HPDE6-E6E7 (cell line): ENCODE results near the gene FAM222B.
A peak's percentile ranks its signal among the peaks of the same experiment; 100 is the strongest.

Experiments
- DNase-seq: peaks from one replicate; pipeline ENCODE4 v3.0.0; 2011; ENCODE audit warnings: missing footprints; ENCODE audit errors: extremely low spot score

Gene FAM222B

GRCh38 chr17:28712032-28712704, 130.4 kb downstream of the FAM222B start:
- DNase-seq, result no peak

GRCh38 chr17:28711723-28712031, 130.9 kb downstream of the FAM222B start, which contains the start of gene PROCA1:
PROCA1 (minus strand) TSS chr17:28711888; CDS start chr17:28711660, 228 bp downstream.
- DNase-seq, result no peak

- DNase-seq, result peak; percentile 84
Measured at GRCh38 chr17:28710861-28711722, 131.5 kb downstream of the FAM222B start.

- no peak for DNase-seq
Measured at GRCh38 chr17:28707339-28707720, 135.3 kb downstream of the FAM222B start.

- no peak for DNase-seq
Measured at GRCh38 chr17:28706471-28707338, 135.9 kb downstream of the FAM222B start.
